Measurements from ENCODE around the gene SETD2.

SETD2 gene

GRCh38 chr3:47006145-47006651 lies 157.7 kb downstream of the SETD2 start:
- DNase-seq, result no peak

GRCh38 chr3:47005212-47006144 lies 158.4 kb downstream of the SETD2 start:
- no peak for DNase-seq

GRCh38 chr3:47004369-47005211 lies 159.3 kb downstream of the SETD2 start:
- DNase-seq, result no peak

- DNase-seq, result no peak
Measured at GRCh38 chr3:47003461-47004368, 160.2 kb downstream of the SETD2 start.

GRCh38 chr3:47003056-47003410 lies 160.9 kb downstream of the SETD2 start:
- DNase-seq, result no peak

GRCh38 chr3:47002171-47003055 lies 161.5 kb downstream of the SETD2 start:
- DNase-seq, result no peak

GRCh38 chr3:47001731-47002170 lies 162.2 kb downstream of the SETD2 start:
- no peak for DNase-seq

GRCh38 chr3:47000922-47001730 lies 162.8 kb downstream of the SETD2 start:
- no peak for DNase-seq

- DNase-seq, result no peak
Measured at GRCh38 chr3:47000198-47000815, 163.6 kb downstream of the SETD2 start.

- DNase-seq, result no peak
Measured at GRCh38 chr3:46999516-47000197, 164.3 kb downstream of the SETD2 start.

- DNase-seq, result no peak
Measured at GRCh38 chr3:46998852-46999515, 164.9 kb downstream of the SETD2 start.

GRCh38 chr3:46998121-46998851 lies 165.6 kb downstream of the SETD2 start:
- peak; percentile 76 for DNase-seq

- DNase-seq, result no peak
Measured at GRCh38 chr3:46997453-46998091, 166.3 kb downstream of the SETD2 start.

- no peak for DNase-seq
Measured at GRCh38 chr3:46996689-46997452, 167.0 kb downstream of the SETD2 start.

GRCh38 chr3:46995901-46996562 lies 167.9 kb downstream of the SETD2 start:
- no peak for DNase-seq
